A673 (cell line): ENCODE results near the gene S100G. TPM values are rescaled to one million over a fixed set of nuclear protein-coding genes. Genes with fewer than 3 reads are reported as not detected.

Experiments
- BruUV-seq: library from RNA; stranded (reverse); fragments of 400-500 nt; replicated peaks from 2 replicates; lab custom pipeline; 2021; lab: Mats Ljungman, UMichigan
- CTCF ChIA-PET: fragments of 300-600 bp; sonication (Branson Sonifier 250); formaldehyde crosslinking; loops from one replicate; lab custom pipeline; 2022; ENCODE audit warnings: antibody characterized with exemption; lab: Charles Lee
- POLR2A ChIA-PET: fragments of 300-600 bp; sonication (Branson Sonifier 250); formaldehyde crosslinking; loops from one replicate; lab custom pipeline; 2022; ENCODE audit warnings: antibody characterized with exemption; ENCODE audit not compliant: low non-redundant PET; lab: Charles Lee
- DNase-seq: peaks from one replicate; pipeline ENCODE4 v3.0.0-alpha.2; 2015; ENCODE audit warnings: low spot score
- H3K27ac ChIP-seq: fragments of 200-600 bp; sonication (generic); 2 replicates; pipeline ENCODE4 v1.5.1; 2016; ENCODE audit warnings: mixed run types, low read depth, mild to moderate bottlenecking, mixed read lengths, antibody characterized with exemption, low read length; ENCODE audit not compliant: poor library complexity, severe bottlenecking
- H3K27me3 ChIP-seq: fragments of 200-600 bp; sonication (generic); replicated peaks from 2 replicates; pipeline ENCODE4 v1.6.1; 2017; ENCODE audit warnings: mixed run types, low read depth, mild to moderate bottlenecking, mixed read lengths, antibody characterized with exemption, low read length; ENCODE audit not compliant: insufficient read depth, poor library complexity
- H3K36me3 ChIP-seq: fragments of 200-600 bp; sonication (generic); 2 replicates; pipeline ENCODE4 v1.6.1; 2016; ENCODE audit warnings: mixed run types, mild to moderate bottlenecking, mixed read lengths, antibody characterized with exemption, low read length; ENCODE audit not compliant: insufficient read depth, poor library complexity, severe bottlenecking
- H3K4me1 ChIP-seq: fragments of 200-600 bp; sonication (generic); 2 replicates; pipeline ENCODE4 v1.6.1; 2017; ENCODE audit warnings: mixed run types, mild to moderate bottlenecking, mixed read lengths, antibody characterized with exemption, low read length; ENCODE audit not compliant: insufficient read depth, poor library complexity, severe bottlenecking
- H3K4me3 ChIP-seq: fragments of 200-600 bp; sonication (generic); 2 replicates; pipeline ENCODE4 v1.5.1; 2016; ENCODE audit warnings: low read depth, mixed run types, mild to moderate bottlenecking, mixed read lengths, low read length; ENCODE audit not compliant: poor library complexity, severe bottlenecking
- H3K9me3 ChIP-seq: fragments of 200-600 bp; sonication (generic); 2 replicates; pipeline ENCODE4 v1.6.1; 2016; ENCODE audit warnings: mixed run types, low read depth, mild to moderate bottlenecking, mixed read lengths, antibody characterized with exemption, low read length; ENCODE audit not compliant: poor library complexity, severe bottlenecking
- EZH2 ChIP-seq: fragments of 200-600 bp; sonication (generic); IDR thresholded peaks from 2 replicates; pipeline ENCODE4 v1.6.1; 2017; ENCODE audit warnings: borderline replicate concordance, low read depth, mild to moderate bottlenecking, mixed read lengths, antibody characterized with exemption, low read length; ENCODE audit not compliant: poor library complexity, severe bottlenecking
- intact Hi-C: fragments of 100-400 bp; cut with micrococcal nuclease; formaldehyde crosslinking; loops from one replicate; pipeline ENCODE4 v1.10.0; 2022; ENCODE audit not compliant: unreplicated experiment
- total RNA-seq: library from RNA; stranded (reverse); gene quantifications from 2 replicates; pipeline ENCODE4 v1.2.3, GENCODE V29; 2021
- TF ChIP-seq, protein P1 (sequence below): fragments of 300-800, 200-600 bp; sonication (generic); conservative IDR thresholded peaks from 2 replicates; pipeline ENCODE4 v1.5.1; 2017; ENCODE audit warnings: low read depth, mild to moderate bottlenecking, antibody characterized with exemption, low read length, moderate library complexity, mixed read lengths

S100G gene
- total RNA-seq, 1 experiment from 2014 or later, result not detected

DNA sequence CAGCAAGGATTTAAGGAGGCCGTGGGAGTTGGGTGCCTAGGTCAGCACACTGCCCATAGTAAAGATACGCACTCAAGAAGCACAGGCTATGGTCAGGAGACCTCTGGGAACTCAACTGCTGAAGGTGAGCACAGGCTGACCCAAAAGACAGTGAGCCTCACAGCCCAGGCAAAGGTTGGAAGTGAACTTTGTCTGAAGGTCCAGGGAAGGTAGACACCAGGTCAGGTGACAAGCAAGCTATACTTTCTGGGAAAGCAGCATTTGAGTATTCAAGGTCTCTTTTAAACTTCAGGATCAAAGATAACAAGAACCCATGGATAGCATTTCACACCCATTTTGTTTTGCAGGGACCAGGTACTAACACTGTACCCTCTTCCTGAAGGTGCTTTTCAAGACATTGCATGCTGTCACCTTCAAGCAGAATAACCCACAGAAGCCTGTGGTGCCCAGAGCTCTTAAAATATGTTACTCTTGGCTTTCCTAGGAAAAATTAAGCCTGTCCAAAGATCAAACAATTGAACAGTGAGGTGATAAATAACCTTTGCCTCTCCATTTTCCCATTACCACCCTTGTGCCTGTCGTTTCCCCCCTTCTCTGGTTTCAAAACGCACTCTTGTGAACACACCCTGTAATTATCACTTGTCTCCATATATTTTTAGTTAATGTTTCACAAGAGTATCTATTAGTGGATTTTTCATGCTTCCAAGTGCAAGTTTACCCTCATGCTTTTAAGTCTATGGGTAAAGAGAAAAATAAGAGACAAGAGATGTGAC lies 3.4 kb upstream of the S100G start:
- ChIA-PET POLR2A (no interaction called here), CTCF (no interaction called here)
- DNase-seq, result no peak
- BruUV-seq, result no TSS peak
- H3K4me1 ChIP-seq, result no peaks in the 10 kb centered on the region
- H3K4me3 ChIP-seq, result no peak overlapping the region
- H3K36me3 ChIP-seq, result no peaks in the 10 kb centered on the region
- intact Hi-C loops, result no loop called here
- no peak overlapping the region for H3K27ac ChIP-seq
- no peaks in the 10 kb centered on the region for H3K9me3 ChIP-seq
- peaks cover 11% of the 10 kb centered on the region for H3K27me3 ChIP-seq
- TF ChIP-seq EZH2, result no peak
- TF ChIP-seq, protein P1, sequence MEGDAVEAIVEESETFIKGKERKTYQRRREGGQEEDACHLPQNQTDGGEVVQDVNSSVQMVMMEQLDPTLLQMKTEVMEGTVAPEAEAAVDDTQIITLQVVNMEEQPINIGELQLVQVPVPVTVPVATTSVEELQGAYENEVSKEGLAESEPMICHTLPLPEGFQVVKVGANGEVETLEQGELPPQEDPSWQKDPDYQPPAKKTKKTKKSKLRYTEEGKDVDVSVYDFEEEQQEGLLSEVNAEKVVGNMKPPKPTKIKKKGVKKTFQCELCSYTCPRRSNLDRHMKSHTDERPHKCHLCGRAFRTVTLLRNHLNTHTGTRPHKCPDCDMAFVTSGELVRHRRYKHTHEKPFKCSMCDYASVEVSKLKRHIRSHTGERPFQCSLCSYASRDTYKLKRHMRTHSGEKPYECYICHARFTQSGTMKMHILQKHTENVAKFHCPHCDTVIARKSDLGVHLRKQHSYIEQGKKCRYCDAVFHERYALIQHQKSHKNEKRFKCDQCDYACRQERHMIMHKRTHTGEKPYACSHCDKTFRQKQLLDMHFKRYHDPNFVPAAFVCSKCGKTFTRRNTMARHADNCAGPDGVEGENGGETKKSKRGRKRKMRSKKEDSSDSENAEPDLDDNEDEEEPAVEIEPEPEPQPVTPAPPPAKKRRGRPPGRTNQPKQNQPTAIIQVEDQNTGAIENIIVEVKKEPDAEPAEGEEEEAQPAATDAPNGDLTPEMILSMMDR, result no peak

- intact Hi-C loops, result no loop called here
- CTCF ChIA-PET, result interaction anchor here (0.6 kb wide), 1 partner anchor 577 kb away, joined by 3 read pairs; no protein-coding TSS in a partner anchor
- TF ChIP-seq, protein P1, result no peak
- TF ChIP-seq EZH2, result no peak
Measured at GRCh38 chrX:16651391-16652024, 1.6 kb downstream of the S100G start.

GRCh38 chrX:16653424-16653823 lies 3.5 kb downstream of the S100G start:
- Histone ChIP-seq H3K27ac (no peak overlapping the region), H3K27me3 (peaks cover 7% of the 10 kb centered on the region), H3K36me3 (no peaks in the 10 kb centered on the region), H3K9me3 (no peaks in the 10 kb centered on the region), H3K4me1 (no peaks in the 10 kb centered on the region), H3K4me3 (no peak overlapping the region)
- POLR2A ChIA-PET, result no interaction called here
- TF ChIP-seq, protein P1, result no peak
- no peak for TF ChIP-seq EZH2
- BruUV-seq, result no TSS peak
- DNase-seq, result no peak
- intact Hi-C loops, result no loop called here
- CTCF ChIA-PET, result no interaction called here

More at GRCh38 chrX:16651391-16652024, 1.6 kb downstream of the S100G start:
- Histone ChIP-seq H3K4me3 (no peak overlapping the region), H3K4me1 (no peaks in the 10 kb centered on the region), H3K9me3 (no peaks in the 10 kb centered on the region), H3K27ac (no peak overlapping the region), H3K27me3 (peaks cover 7% of the 10 kb centered on the region), H3K36me3 (no peaks in the 10 kb centered on the region)
- no TSS peak for BruUV-seq
- POLR2A ChIA-PET, result interaction anchor here (0.6 kb wide), 1 partner anchor 11 kb away, joined by 3 read pairs; no protein-coding TSS in a partner anchor
- DNase-seq, result no peak
